GM18867 (cell line): Measurements from ENCODE around the gene CREBBP.
A peak's percentile ranks its signal among the peaks of the same experiment; 100 is the strongest.

ENCODE experiments used
- ATAC-seq: cut with Tn5 transposase; IDR thresholded peaks from one replicate; pipeline ENCODE4 v1.9.1; 2021; ENCODE audit warnings: mild to moderate bottlenecking, moderate library complexity; ENCODE audit not compliant: unreplicated experiment

The CREBBP gene

GRCh38 chr16:3879887-3880564 is 487 bp downstream of the CREBBP start:
- peak; percentile 51 for ATAC-seq

- peak; percentile 7 for ATAC-seq
Observed at GRCh38 chr16:3879258-3879886, 1.1 kb downstream of the CREBBP start.

- ATAC-seq = no peak
Observed at GRCh38 chr16:3878610-3879009, 1.9 kb downstream of the CREBBP start.

GRCh38 chr16:3876695-3877094 is 3.8 kb downstream of the CREBBP start:
- ATAC-seq = no peak

GRCh38 chr16:3876160-3876559 is 4.4 kb downstream of the CREBBP start:
- ATAC-seq = no peak

- no peak for ATAC-seq
Observed at GRCh38 chr16:3874794-3875692, 5.5 kb downstream of the CREBBP start.

- no peak for ATAC-seq
Observed at GRCh38 chr16:3874242-3874641, 6.3 kb downstream of the CREBBP start.

GRCh38 chr16:3873482-3874173 is 6.9 kb downstream of the CREBBP start:
- ATAC-seq = no peak

GRCh38 chr16:3872216-3872895 is 8.2 kb downstream of the CREBBP start:
- ATAC-seq = no peak

GRCh38 chr16:3868967-3869366 is 11.5 kb downstream of the CREBBP start:
- no peak for ATAC-seq

- no peak for ATAC-seq
Observed at GRCh38 chr16:3868556-3868955, 12.0 kb downstream of the CREBBP start.

- ATAC-seq = no peak
Observed at GRCh38 chr16:3866703-3867431, 13.6 kb downstream of the CREBBP start.

- no peak for ATAC-seq
Observed at GRCh38 chr16:3865241-3865640, 15.3 kb downstream of the CREBBP start.

- no peak for ATAC-seq
Observed at GRCh38 chr16:3864562-3864961, 16.0 kb downstream of the CREBBP start.

GRCh38 chr16:3863587-3863986 is 16.9 kb downstream of the CREBBP start:
- no peak for ATAC-seq

- ATAC-seq = no peak
Observed at GRCh38 chr16:3861808-3862451, 18.6 kb downstream of the CREBBP start.

- no peak for ATAC-seq
Observed at GRCh38 chr16:3859889-3860288, 20.6 kb downstream of the CREBBP start.

GRCh38 chr16:3858801-3859200 is 21.7 kb downstream of the CREBBP start:
- no peak for ATAC-seq
